Parathyroid adenoma (tissue), 2 donors: ENCODE measurements around the gene ARHGAP15.

Experiments used
- H2AFZ ChIP-seq: fragments of 300-600 bp; sonication (generic); one replicate; pipeline ENCODE4 v1.7.0; 2017; ENCODE audit warnings: antibody characterized with exemption, mild to moderate bottlenecking
- H3K27ac ChIP-seq: fragments of 300-600 bp; sonication (generic); one replicate; pipeline ENCODE4 v1.7.0; 2017
- H3K27me3 ChIP-seq: fragments of 300-600 bp; sonication (generic); one replicate; pipeline ENCODE4 v1.7.0; 2017; ENCODE audit warnings: low read length; ENCODE audit not compliant: control insufficient read depth, insufficient read depth
- H3K36me3 ChIP-seq: fragments of 300-600 bp; sonication (generic); one replicate; pipeline ENCODE4 v1.7.0; 2017; ENCODE audit warnings: low read length; ENCODE audit not compliant: control insufficient read depth, insufficient read depth
- H3K4me1 ChIP-seq: fragments of 300-600 bp; sonication (generic); one replicate; pipeline ENCODE4 v1.7.0; 2017; ENCODE audit warnings: control low read depth
- H3K4me2 ChIP-seq: fragments of 300-600 bp; sonication (generic); one replicate; pipeline ENCODE4 v1.7.0; 2017; ENCODE audit warnings: low read length
- H3K4me3 ChIP-seq: fragments of 300-600 bp; sonication (generic); one replicate; pipeline ENCODE4 v1.7.0; 2017; ENCODE audit warnings: low read depth, low read length
- H3K79me2 ChIP-seq: fragments of 300-600 bp; sonication (generic); one replicate; pipeline ENCODE4 v1.7.0; 2017; ENCODE audit warnings: control low read depth
- H3K9ac ChIP-seq: fragments of 300-600 bp; sonication (generic); one replicate; pipeline ENCODE4 v1.7.0; 2017; ENCODE audit warnings: mild to moderate bottlenecking
- H3K9me3 ChIP-seq: fragments of 300-600 bp; sonication (generic); one replicate; pipeline ENCODE4 v1.7.0; 2017; ENCODE audit warnings: low read length; ENCODE audit not compliant: control insufficient read depth
- CTCF ChIP-seq: fragments of 300-600 bp; sonication (generic); IDR thresholded peaks from one replicate; pipeline ENCODE4 v1.7.0; 2017; ENCODE audit warnings: antibody characterized with exemption, mild to moderate bottlenecking
- donor health status: primary hyperparathyroidism.

Gene ARHGAP15

DNA sequence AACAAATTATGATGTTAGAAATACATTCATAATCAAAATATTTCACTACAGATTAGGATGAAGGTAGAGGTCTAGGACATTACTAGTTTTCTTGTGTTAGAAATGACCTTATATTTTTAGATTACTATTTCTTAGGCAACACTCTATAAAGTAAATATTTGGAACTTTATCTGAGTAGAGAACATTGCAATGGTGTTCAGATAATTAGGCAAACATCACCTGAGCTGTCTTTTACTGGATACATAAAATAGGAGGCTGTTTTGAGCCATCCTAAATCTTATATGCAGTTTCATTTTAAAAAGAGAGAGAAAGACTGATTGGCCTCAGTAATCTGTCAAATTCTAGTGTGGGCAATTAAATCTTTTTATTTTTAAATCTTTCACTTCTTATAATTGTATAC is 304.6 kb downstream of the ARHGAP15 start:
- Histone ChIP-seq H3K9ac (no peak overlapping the region), H3K79me2 (no peaks in the 10 kb centered on the region), H3K27me3 (no peaks in the 10 kb centered on the region), H3K4me3 (no peak overlapping the region), H3K4me2 (no peak overlapping the region), H3K9me3 (no peaks in the 10 kb centered on the region), H3K4me1 (no peaks in the 10 kb centered on the region), H2AFZ (no peak overlapping the region), H3K27ac (no peak overlapping the region), H3K36me3 (no peaks in the 10 kb centered on the region)
- no peak for TF ChIP-seq CTCF

DNA sequence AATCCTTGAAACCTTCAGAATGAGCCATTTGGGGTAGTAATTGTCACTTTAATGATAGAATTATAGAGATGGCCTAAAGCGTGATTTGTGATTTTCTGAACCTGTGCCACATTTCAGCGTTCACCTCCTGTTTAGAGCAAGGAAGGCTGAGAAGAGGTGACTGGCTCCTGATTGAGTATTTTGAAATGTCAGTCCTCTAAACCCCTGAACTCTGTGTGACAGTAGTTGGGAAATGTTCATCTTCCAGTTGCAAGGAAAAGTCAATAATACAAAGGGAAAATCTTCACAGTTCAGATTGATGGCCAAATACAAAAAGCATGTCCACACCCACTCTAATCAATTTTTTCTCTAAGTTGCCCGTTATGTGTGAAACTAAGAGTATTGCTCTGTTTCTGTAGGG is 305.2 kb downstream of the ARHGAP15 start:
- Histone ChIP-seq H3K4me3 (no peak overlapping the region), H3K79me2 (no peaks in the 10 kb centered on the region), H2AFZ (no peak overlapping the region), H3K27ac (no peak overlapping the region), H3K27me3 (no peaks in the 10 kb centered on the region), H3K9ac (no peak overlapping the region), H3K4me1 (no peaks in the 10 kb centered on the region), H3K4me2 (no peak overlapping the region), H3K36me3 (no peaks in the 10 kb centered on the region), H3K9me3 (no peaks in the 10 kb centered on the region)
- TF ChIP-seq CTCF, result no peak

DNA sequence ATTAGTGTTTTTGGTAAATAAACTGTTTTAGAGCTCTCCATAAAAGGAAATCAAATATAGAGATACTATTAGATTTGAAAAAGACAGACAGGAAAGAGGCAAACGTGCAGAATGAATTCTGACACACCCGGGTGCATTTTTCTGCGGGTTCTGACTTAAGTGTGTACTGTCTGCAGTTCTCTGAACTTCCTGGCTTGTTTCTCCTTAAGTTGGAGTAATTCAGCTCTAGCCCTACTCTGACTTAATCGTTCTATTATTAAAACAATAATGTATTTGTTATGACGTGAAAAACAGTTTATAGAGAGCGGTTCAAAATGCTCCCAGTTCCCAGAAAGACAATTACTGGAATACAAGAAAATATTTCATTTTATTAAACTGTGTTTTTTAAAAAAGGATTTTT is 305.9 kb downstream of the ARHGAP15 start:
- H2AFZ ChIP-seq, result no peak overlapping the region
- H3K9ac ChIP-seq, result no peak overlapping the region
- H3K36me3 ChIP-seq, result no peaks in the 10 kb centered on the region
- H3K9me3 ChIP-seq, result no peaks in the 10 kb centered on the region
- no peaks in the 10 kb centered on the region for H3K4me1 ChIP-seq
- no peaks in the 10 kb centered on the region for H3K27me3 ChIP-seq
- no peak for TF ChIP-seq CTCF
- no peak overlapping the region for H3K4me2 ChIP-seq
- H3K27ac ChIP-seq, result no peak overlapping the region
- no peaks in the 10 kb centered on the region for H3K79me2 ChIP-seq
- no peak overlapping the region for H3K4me3 ChIP-seq

- H3K9ac ChIP-seq, result no peak overlapping the region
- H3K27me3 ChIP-seq, result no peaks in the 10 kb centered on the region
- no peaks in the 10 kb centered on the region for H3K79me2 ChIP-seq
- no peaks in the 10 kb centered on the region for H3K36me3 ChIP-seq
- H3K4me1 ChIP-seq, result no peaks in the 10 kb centered on the region
- H3K4me2 ChIP-seq, result no peak overlapping the region
- no peak overlapping the region for H2AFZ ChIP-seq
- TF ChIP-seq CTCF, result no peak
- no peak overlapping the region for H3K4me3 ChIP-seq
- H3K27ac ChIP-seq, result no peak overlapping the region
- no peaks in the 10 kb centered on the region for H3K9me3 ChIP-seq
Observed at GRCh38 chr2:143436951-143437350, 307.7 kb downstream of the ARHGAP15 start.

DNA sequence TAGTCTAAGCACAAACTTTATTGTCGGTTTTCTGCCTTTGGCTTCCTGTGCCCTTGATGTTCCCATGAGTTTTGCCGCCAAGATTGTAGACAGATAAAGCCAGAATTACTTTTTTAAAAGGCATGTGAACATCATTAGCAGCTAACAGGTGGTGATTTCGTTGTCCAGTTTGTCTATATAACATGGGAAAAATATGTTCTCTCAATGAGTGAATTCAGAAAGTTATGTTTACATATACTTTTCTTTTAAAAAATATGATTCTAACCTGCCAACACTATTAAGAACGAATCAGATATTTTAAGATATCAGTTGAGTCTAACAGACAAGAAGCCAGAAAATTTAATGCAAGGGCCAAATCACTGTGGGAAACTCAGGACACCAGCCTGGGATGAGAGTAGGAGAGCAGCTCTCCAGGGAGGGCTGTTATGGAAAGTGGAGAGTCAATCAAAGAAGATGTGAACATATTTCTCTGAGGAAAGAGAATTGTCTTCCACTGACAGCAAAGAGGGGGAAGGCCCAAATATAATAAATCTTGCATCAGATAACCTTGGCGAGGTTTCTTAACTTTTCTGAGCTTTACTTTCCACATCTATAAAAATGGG is 311.3 kb downstream of the ARHGAP15 start:
- no peak for TF ChIP-seq CTCF
- Histone ChIP-seq H3K4me3 (no peak overlapping the region), H3K4me2 (no peak overlapping the region), H3K27me3 (no peaks in the 10 kb centered on the region), H3K36me3 (no peaks in the 10 kb centered on the region), H3K79me2 (no peaks in the 10 kb centered on the region), H3K9ac (no peak overlapping the region), H3K27ac (no peak overlapping the region), H3K4me1 (no peaks in the 10 kb centered on the region), H3K9me3 (no peaks in the 10 kb centered on the region), H2AFZ (no peak overlapping the region)
